ENCODE data around the gene TMEM35A.
"Not testable (repeated sequence)": the region's sequence is repeated elsewhere in the genome, so short reads cannot be mapped to it uniquely, and the experiment has no call there.

TMEM35A gene

GRCh38 chrX:101078716-101079598, at the start of gene TMEM35A:
Gene TMEM35A (plus strand): TSS chrX:101078879. CDS start chrX:101079003, 124 bp downstream.
- no peak for FAIRE-seq

DNA sequence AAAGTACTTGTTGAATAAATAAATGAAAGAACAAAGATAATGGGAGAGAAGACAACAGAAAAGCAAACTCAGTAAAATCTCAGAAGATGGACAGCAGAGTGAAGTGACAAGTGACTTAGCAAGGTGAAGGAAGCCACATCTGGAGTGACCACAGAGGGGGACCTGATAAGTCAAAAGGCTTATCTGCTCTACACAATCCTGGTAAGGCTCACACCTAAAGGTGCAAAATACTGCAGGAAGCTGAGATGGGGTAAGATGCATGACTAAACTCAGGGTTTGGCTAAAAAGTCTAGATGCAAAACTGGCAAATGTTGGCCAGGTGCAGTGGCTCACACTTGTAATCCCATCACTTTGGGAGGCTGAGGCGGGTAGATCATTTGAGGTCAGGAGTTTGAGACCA, 49.0 kb upstream of the TMEM35A start:
- no peak for FAIRE-seq

DNA sequence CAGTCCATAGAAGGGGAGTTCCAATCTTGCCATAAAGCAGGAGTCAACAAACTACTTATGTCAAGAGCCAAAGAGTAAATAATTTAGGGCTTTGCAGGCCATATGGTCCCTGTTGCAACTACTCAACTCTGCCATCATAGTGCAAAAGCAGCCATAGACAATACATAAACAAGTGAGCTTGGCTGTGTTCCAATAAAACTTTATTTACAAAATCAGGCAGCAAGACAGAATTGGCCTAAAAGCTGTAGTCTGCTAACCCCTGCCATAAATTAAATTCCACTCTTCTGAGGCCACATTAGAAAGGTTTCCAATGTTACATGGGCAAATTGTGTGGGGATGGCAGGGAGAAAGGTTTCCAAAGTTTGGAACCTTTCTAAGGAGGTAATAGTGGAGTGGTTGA, 41.4 kb upstream of the TMEM35A start:
- no peak for FAIRE-seq

- no peak for FAIRE-seq
Observed at GRCh38 chrX:101040197-101040596, 38.5 kb upstream of the TMEM35A start.

- FAIRE-seq: no peak
Observed at GRCh38 chrX:101051153-101051548, 27.5 kb upstream of the TMEM35A start.

DNA sequence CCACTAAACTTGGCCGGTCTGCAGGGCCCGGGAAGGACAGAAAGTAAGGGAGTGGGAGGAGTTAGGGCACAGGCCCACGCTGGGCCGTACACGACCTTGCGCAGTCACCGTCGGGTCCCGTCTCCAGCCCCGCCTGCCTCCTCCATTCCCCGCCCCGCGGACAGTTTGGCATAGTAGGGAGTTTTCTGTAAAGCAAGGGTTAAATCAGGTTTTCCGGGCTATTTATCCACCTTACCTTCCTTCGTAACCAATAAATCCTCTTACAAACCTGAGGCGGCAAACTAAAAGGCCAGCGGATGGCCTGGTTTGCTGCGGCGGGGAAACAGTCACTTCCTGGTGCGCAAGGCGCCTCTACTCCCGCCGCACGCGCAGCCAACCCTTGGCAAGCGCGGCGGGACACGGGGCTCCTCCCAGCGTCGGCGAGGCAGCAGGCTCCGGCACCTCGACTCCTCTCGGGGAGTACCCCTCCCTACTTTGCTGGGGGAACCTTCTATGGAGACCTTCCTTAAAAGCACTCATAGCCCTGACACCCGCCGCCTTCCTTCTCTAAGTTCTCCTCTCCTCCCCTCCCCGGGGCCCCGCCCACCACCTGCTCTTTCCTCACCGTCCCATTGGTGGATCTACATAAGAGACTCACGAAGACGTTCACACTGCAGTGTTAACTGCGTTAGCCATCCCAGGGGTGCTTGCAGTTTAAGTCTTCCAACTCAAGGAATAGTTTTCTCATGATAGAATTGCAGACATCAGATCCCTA, 27.0 kb upstream of the TMEM35A start, which contains the start of gene TRMT2B:
Gene TRMT2B, minus strand, starts transcription at position 563 of the 754 bp plus-strand sequence. CDS start 9,822 bp downstream, outside the sequence.
- no peak for FAIRE-seq

DNA sequence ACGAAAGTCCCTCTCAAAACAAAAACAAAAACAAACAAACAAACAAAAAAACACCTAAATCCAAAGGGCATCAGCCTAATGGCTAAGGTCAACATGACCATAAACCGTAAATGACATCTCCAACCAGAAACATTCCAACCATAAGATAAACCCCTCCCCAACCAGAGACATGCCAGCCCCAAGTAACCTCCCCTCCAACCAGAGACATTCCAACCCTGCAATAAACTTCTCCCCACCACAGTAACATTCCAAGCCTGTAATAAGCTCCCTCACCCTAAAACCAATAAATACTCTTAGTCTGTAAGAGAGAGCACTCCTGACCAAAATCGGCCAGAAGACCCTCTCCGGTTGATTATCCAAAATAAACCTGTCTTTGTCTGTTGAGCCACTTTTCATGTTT, 22.1 kb upstream of the TMEM35A start:
- not testable (repeated sequence) for FAIRE-seq

GRCh38 chrX:101057093-101057714, 21.5 kb upstream of the TMEM35A start:
- no peak for FAIRE-seq

GRCh38 chrX:101062176-101062575, 16.5 kb upstream of the TMEM35A start:
- no peak for FAIRE-seq

DNA sequence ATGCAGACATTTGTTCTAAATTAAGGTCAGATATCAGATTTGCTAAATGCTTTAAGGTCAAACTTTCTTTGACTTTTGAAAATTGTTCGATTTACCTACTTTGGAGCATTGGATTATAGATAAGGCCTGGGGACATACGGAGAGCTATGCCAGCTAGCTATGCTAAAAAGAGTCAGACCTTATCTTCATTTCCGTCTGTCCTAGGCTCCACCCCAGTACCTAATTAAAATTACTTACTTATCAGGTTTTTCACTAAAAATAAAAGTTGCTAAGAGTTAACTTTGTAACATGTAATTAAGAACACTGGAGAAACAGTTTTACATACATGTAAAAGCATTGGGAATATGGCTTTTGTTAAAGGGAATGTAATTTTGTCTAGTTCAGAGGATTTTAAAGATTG, 7.1 kb upstream of the TMEM35A start:
- no peak for FAIRE-seq

GRCh38 chrX:101079736-101080270, 1.1 kb downstream of the TMEM35A start:
- FAIRE-seq: no peak

DNA sequence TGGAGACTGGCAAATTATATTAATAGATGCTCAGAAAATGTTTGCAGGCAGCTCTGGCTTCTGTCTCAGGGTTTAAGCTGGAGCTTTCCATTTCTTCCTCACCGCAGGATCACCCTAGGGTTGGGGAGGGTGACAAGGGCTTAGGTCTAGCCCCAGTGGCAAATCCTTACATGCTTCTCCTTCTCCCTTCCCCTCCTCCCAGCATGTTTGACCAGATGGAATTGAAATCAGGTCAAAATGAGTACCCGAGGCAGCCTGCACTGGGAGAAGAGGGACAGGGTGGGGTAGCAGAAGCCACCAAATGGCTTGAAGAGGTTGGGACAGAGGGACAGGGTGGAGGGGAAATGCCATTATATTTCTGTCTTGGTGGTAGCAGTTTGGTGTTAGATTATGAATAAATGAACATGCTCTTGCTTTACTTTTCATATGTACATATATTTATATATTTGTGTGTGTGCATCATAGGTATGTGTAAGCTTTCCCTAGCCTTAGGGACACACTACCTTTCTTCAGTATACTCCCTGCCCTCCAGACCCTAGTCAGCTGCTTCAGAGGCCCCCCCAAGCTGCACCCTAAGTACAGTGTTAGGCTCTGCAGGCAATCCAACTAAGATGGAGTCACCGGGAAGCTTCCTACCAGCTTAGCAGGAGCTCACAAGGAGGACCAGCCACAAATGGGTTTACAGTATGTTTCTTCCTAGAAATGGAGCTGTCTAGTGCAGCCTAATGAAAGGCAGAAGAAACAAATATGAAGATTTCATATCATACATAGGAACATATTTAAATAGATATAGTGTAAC, 1.8 kb downstream of the TMEM35A start:
- no peak for FAIRE-seq

DNA sequence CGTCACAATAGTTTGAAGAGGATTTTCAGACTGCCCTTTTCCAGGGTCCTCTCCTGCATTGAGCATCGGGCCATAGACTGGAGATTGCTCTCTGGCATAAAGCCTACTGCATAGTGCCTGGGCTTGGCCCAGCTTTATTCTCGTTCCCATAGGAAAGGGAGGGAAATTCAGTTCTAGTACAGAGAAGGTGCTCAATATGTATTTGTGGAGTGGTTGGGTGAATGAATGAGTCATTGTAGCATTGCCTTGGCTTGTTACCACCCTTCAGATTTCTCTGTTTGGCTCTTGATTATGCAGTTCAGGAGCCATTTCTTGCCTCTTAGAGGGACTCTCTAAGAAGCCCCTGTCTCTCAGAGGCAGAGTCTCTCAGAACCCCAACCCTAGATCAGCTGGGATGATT, 2.6 kb downstream of the TMEM35A start:
- FAIRE-seq: no peak

- FAIRE-seq: no peak
Observed at GRCh38 chrX:101091817-101092216, 13.1 kb downstream of the TMEM35A start.

DNA sequence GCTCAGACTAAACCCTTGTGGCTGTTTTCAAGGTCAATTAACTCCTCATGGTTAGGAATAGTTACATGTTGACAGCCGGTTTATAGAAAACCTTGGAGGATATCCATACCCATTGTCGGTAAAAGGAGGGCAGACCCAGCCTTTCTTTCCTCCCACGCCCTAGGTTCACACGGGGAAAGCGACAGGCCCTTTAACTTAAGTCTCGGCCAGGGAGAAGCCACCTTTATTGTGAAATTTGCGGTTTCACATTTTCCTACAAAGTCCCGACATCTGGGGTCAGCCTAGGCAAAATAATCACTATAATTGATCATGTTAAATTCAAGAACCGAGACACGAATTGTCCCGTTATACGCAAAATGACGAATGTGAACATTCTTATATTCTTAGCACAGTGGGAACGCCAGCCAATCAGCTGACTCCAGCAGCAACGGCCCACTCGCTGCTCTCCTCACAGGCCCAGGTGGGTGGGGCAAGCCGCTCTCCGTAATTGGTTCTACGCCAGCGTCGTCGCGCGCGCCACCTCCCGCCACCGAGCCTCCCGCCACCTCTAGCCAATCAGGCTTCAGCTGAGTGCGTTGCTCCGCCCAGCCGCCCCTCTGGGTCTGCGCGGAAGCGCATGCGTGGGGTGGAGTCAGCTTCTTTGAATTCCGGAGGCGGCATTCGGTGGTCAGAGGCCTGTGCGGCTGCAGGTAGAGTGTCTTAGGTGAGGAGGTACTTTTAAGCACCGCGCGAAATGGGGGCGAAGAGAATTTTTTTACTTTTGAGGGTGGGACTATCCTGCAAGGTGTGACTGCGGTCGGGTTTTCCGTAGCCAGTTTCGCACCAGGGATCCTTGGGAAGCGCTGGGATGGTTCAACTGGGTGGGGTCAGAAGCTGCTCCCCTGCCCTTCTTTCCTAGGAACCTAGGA, 19.1 kb downstream of the TMEM35A start, which contains the start of gene CENPI:
Gene CENPI, plus strand, starts transcription at position 659 of the 908 bp plus-strand sequence. CDS start 2,867 bp downstream, outside the sequence.
- FAIRE-seq: peak; percentile 91

DNA sequence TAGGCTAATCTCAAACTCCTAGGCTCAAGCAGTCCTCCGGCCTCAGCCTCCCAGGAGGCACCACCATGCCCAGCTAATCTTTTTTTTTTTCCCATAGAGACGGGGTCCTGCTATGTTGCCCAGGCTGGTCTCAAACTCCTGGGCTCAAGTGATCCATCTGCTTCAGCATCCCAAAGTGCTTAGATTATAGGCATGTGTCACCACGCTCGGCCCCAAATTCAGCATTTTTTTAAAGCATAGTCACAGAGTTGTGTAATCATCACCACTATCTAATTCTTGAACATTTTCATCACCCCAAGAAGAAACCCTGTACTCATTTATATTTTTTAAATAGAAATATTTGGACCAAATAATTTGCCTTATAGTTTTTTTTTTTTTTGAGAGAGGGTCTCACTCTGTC, 29.6 kb downstream of the TMEM35A start:
- FAIRE-seq: no peak

DNA sequence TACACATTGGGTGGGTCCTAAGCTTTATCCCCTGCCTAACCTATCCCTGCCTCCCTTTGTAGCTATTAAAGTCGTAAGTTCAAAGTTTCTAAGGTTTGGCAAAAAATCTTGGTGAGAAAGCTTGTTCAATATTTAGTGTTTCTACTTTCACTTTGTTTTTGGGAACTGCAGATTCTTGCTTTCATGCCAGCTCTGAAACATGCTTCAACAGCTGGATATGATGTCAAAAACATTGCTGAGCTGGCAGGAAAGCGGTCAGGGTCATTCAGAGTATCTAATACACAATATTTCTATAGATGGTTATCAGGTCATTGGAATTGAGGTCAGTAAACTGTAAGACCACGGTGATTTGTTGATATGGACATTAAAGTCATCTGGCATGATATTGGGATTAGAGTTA, 39.0 kb downstream of the TMEM35A start:
- FAIRE-seq: no peak

DNA sequence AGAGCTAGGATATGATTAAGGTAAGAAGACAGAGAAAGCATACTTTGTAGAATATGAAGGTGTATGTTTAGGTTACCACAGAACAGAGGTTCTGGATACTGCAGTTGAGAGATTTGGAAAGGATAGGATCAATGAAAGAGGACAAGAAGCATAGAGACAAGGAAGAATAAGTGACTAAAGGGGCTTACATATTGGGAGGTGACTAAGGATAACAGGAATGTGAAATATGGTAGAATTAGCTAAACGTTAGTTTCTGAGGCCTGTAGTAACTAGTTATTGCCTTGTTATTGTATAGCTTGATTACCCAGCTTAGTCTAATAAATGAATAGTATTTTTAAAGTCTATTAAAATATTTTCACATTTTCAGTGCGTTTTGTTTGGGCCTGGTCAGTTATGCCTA, 57.6 kb downstream of the TMEM35A start:
- no peak for FAIRE-seq
